ENCODE data around the gene WDR88.
A peak's percentile ranks its signal among the peaks of the same experiment; 100 is the strongest.
"Not testable (repeated sequence)": the region's sequence is repeated elsewhere in the genome, so short reads cannot be mapped to it uniquely, and the experiment has no call there.

WDR88 gene

DNA sequence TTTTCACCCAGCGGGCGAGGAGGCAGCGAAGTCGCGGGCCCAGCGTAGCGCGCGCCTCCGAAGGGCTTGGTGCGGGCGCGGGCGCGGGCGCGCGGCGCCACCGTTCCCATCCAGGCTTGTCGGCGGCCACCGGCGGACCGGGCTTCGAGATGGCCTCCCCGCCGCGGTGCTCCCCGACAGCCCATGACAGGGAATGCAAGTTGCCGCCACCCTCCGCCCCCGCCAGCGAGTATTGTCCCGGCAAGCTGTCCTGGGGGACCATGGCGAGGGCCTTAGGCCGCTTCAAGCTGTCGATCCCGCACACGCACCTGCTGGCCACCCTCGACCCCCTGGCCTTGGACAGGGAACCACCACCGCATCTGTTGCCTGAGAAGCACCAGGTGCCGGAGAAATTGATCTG, at the start of gene WDR88:
Gene WDR88 (plus strand): TSS at position 94 of the 400 bp plus-strand sequence. CDS start 56 bp downstream, at position 150.
- DNase-seq (ENCODE audit: low spot score), result no peak

DNA sequence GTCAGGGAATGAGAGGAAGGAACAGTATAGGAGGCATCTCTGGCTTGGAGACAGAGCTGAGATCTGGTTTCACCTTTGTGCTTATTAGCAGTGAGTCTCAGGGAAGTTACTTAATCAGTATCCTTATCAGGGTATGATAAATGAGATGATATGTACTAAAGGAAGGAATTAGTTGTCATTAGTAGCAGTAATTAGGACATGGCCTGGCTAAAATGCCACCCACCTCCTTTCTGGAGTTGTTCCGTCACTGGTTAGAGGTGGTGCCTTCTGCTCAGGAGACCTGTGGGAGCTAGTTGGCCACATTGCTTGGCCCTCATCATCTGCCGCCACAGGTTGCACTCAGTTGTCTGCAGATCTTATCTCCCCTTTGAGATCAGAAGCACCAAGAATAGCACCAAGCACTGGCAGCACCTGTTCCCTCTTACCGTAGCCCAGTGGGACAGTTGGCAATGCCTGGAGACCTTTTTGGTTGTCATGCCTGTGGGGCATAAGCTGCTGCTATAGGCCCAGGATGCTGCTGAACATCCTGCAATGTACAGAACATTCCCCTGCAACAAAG, 46.3 kb upstream of the WDR88 start:
- no peak for DNase-seq (ENCODE audit: low spot score)

GRCh38 chr19:33086955-33087354, 45.0 kb upstream of the WDR88 start:
- no peak for DNase-seq (ENCODE audit: low spot score)

GRCh38 chr19:33089010-33089409, 42.9 kb upstream of the WDR88 start:
- DNase-seq (ENCODE audit: low spot score), result no peak

DNA sequence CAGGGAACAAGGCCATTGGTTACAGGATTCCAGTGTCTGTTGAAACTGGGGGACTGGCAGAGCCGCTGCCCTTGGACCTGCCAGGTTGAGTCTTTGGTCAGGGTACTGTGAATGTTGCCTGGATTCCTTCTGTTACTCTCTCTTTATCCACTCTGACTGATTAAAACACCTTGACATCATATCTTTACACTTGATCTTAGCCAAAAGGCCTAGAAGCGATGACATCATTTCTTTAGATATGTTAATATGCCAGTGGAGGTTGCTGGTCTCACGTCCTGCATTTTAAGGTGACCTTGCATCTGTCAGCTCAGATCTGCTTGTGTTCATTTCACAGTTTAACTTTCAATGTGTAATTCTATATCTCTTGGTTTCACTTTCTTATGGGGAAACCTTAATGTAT, 41.7 kb upstream of the WDR88 start:
- no peak for DNase-seq (ENCODE audit: low spot score)

GRCh38 chr19:33093420-33094210, 38.3 kb upstream of the WDR88 start:
- no peak for DNase-seq (ENCODE audit: low spot score)

GRCh38 chr19:33094436-33095067, 37.4 kb upstream of the WDR88 start:
- DNase-seq (ENCODE audit: low spot score), result no peak

DNA sequence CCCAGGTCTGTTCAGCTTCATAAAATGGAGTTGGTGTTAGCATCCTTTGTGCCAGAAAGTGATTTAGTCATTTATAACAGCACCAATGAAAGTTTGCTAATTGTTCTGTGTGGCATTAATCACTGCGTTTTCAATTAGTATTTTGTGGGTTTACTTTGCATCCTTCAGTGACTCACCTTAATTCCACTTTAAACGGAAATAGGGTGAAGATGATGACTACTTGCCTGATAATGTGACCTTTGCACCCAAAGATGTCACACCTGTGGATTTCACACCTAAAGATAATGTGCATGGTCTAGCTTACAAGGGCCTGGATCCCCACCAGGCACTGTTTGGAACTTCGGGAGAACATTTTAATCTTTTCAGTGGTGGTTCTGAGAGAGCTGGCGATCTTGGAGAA, 35.9 kb upstream of the WDR88 start:
- DNase-seq (ENCODE audit: low spot score), result no peak

GRCh38 chr19:33098055-33098534, 33.8 kb upstream of the WDR88 start:
- DNase-seq (ENCODE audit: low spot score), result no peak

DNA sequence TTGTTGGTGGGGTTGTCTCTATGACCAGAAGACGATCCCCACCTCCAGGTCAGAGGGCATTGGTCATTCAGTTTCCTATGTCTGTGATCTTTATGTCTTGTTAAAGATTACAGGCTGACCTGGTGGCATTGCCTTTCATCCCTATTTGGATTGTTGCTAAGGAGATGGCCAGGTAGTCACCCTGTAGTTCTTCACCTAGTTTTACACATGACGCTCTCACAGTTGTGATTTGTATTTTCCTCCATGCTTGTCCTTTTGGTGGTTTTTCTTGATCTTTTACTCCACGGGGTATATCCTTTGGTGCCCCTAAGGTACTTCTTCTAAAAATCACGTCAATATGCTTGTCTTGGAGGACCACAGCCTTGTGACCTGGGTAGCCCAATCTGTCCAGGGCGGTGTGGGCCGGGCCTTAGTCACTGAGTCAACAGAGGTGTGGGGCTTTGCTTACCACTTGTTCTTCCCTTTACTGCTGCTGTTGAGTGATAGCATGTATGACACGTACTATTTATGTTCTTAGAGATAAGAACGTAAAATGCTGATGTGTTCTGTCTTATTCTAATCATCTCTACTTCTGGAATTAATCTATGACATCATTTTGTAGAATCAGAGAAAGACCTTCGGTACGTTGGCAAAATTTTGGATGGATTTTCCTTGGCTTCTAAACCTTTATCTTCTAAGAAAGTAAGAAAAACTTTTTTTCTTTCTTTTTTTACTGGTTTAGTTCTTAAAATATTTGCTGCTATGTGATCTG, 30.8 kb upstream of the WDR88 start:
- no peak for DNase-seq (ENCODE audit: low spot score)

DNA sequence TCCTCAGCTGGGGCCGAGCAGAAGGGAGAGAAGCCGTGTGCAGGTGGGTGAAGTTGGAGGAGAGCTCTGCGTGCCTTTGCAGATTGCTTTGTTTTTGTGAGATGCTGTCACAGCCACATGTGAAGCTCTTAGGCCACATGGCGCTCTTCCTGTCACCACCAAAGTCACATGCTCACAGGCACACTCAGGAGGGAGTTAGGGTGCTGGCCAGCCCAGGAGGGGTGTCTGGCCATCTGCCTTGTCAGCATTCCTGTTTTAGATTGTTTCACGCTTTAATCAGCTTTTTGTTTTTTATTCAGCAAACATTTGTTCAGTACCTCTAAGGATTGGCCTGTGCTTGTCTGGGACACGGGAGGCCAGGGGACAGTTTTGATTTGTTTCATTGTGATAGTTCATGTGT, 29.0 kb upstream of the WDR88 start:
- DNase-seq (ENCODE audit: low spot score), result no peak

- DNase-seq (ENCODE audit: low spot score), result no peak
These were observed 23.8 kb upstream of the WDR88 start for GRCh38 chr19:33108161-33108560.

GRCh38 chr19:33110137-33110910, 21.6 kb upstream of the WDR88 start:
- DNase-seq (ENCODE audit: low spot score), result no peak

- no peak for DNase-seq (ENCODE audit: low spot score)
These were observed 20.3 kb upstream of the WDR88 start for GRCh38 chr19:33111587-33111986.

DNA sequence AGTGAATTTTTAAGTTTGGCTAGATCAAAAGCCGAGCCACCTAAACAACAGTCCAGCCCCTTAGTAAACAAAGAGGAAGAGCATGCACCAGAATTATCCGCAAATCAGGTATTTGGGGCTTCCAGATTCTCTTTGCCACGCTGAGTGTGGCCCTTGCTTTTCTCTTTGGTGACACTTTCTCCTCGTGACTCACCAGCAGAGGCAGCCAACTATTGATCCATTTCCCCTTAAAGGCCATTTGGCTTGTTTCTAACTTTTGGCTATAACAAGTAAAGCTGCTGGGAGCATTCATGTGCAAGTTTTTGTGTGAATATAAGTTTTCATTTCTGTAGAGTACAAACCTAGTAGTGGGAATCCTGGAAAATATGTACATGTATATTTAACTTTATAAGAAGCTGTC, 17.6 kb upstream of the WDR88 start:
- DNase-seq (ENCODE audit: low spot score), result no peak

- no peak for DNase-seq (ENCODE audit: low spot score)
These were observed 14.4 kb upstream of the WDR88 start for GRCh38 chr19:33117501-33117900.

GRCh38 chr19:33118643-33119042, 13.3 kb upstream of the WDR88 start:
- DNase-seq (ENCODE audit: low spot score), result no peak

DNA sequence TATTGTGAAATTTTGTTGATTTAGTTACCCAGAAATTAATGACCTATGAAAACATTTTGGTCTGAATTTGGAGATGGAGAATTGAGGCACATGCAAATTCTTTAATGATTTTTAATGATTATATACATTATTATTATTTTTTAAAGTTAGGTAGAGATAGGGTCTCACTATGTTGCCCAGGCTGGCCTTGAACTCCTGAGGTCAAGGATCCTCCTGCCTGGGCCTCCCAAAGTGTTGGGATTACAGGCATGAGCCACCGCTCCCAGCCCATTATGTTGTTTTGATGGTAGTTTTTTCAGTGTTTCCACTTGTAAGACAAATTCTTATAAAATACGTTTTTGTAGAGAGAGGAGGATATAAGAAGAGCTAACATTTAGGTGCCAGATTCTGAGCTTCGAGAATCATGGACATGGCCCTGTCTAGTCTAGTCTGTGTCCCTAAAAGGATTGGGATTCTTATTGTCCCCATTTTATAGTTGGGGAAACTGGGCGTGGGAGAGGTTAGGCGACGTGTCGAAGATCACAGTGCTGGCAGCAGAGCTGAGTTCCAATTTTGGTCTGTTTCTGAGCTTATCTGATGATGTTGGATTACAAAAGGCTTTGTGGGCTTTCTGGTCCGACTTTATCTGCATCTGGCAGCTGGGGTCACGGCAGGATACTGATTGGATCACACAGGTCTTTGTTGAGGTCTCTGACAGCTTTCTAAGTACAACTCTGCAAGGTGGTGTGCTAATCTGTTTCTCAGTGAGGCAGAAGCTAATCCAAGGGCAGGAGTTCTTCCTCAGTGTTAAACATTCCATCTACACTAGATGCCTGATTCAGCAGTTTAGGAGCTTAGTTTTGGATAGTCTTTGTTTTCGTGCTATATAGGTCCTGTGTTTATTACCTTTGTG, 7.5 kb upstream of the WDR88 start:
- DNase-seq (ENCODE audit: low spot score), result no peak

GRCh38 chr19:33125929-33126388, 6.0 kb upstream of the WDR88 start:
- DNase-seq (ENCODE audit: low spot score), result peak; percentile 73

GRCh38 chr19:33126712-33127111, 5.2 kb upstream of the WDR88 start:
- not testable (repeated sequence) for DNase-seq (ENCODE audit: low spot score)

- DNase-seq (ENCODE audit: low spot score), result no peak
These were observed 2.0 kb upstream of the WDR88 start for GRCh38 chr19:33129901-33130300.

All from germinal center (tissue), 1 donor.